SK-N-SH (cell line): ENCODE measurements around the gene LIN9. TPM values are rescaled to one million over a fixed set of nuclear protein-coding genes. Genes with fewer than 3 reads are reported as not detected.

ENCODE experiments used
- CTCF ChIA-PET: fragments of 300-600, 350-600 bp; formaldehyde crosslinking; extraction: SDS; loops from one replicate; lab custom pipeline; 2021; lab: Yijun Ruan, JAX
- POLR2A ChIA-PET: fragments of 350-600 bp; sonication (Branson Sonifier 250); formaldehyde crosslinking; extraction: SDS; loops from one replicate; lab custom pipeline; 2020; ENCODE audit warnings: antibody characterized with exemption, inconsistent platforms; lab: Yijun Ruan, JAX
- DNase-seq: peaks from one replicate; pipeline ENCODE4 v3.0.0; 2012
- H2AFZ ChIP-seq: fragments of 200-600 bp; sonication (generic); 2 replicates; pipeline ENCODE4 v1.8.1; 2016; ENCODE audit warnings: antibody characterized with exemption, mild to moderate bottlenecking, low read depth
- H3F3A ChIP-seq: fragments of 200-600 bp; sonication (generic); replicated peaks from 2 replicates; pipeline ENCODE3; 2016; ENCODE audit warnings: antibody characterized with exemption, mild to moderate bottlenecking; ENCODE audit not compliant: insufficient read depth
- H3K27ac ChIP-seq, 2 experiments: fragments of 200-500 bp in 1 of 2; fragments of 200-600 bp in 1 of 2; sonication (Bioruptor generic) in 1 of 2; sonication (generic), shearing (Covaris generic) in 1 of 2; 2 replicates each; pipeline versions ENCODE4 v1.5.1 to v1.6.1; 2014 to 2016; ENCODE audit warnings: low read depth in 2 of 2, inconsistent platforms in 1 of 2, low read length in 1 of 2, mild to moderate bottlenecking in 1 of 2, mixed read lengths in 1 of 2
- H3K27me3 ChIP-seq: fragments of 200-600 bp; sonication (generic), shearing (Covaris generic); 2 replicates; pipeline ENCODE4 v1.6.1; 2016; ENCODE audit warnings: mixed run types; ENCODE audit not compliant: insufficient read depth
- H3K36me3 ChIP-seq, 2 experiments: fragments of 200-500 bp in 1 of 2; fragments of 200-600 bp in 1 of 2; sonication (Bioruptor generic) in 1 of 2; sonication (generic) in 1 of 2; replicated peaks in 1 of 2; 2 replicates each; pipeline versions ENCODE3 to v1.5.1; 2014 to 2016; ENCODE audit warnings: low read length in 1 of 2, mild to moderate bottlenecking in 1 of 2; ENCODE audit not compliant: insufficient read depth in 2 of 2, control insufficient read depth in 1 of 2
- H3K4me1 ChIP-seq, 2 experiments: fragments of 200-500 bp in 1 of 2; fragments of 200-600 bp in 1 of 2; sonication (Bioruptor generic) in 1 of 2; sonication (generic), shearing (Covaris generic) in 1 of 2; 2 replicates each; pipeline versions ENCODE4 v1.5.1 to v1.6.1; 2014 to 2016; ENCODE audit warnings: low read depth in 1 of 2, low read length in 1 of 2, mixed run types in 1 of 2; ENCODE audit not compliant: insufficient read depth in 2 of 2, control insufficient read depth in 1 of 2
- H3K4me2 ChIP-seq: fragments of 200-600 bp; sonication (generic), shearing (Covaris generic); 2 replicates; pipeline ENCODE4 v1.6.1; 2017; ENCODE audit warnings: mixed run types
- H3K4me3 ChIP-seq, 2 experiments: fragments of 200-500 bp in 1 of 2; fragments of 200-600 bp in 1 of 2; sonication (Bioruptor generic) in 1 of 2; sonication (generic), shearing (Covaris generic) in 1 of 2; 2 replicates each; pipeline versions ENCODE4 v1.5.1 to v1.8.1; 2014 to 2016; ENCODE audit warnings: low read depth in 2 of 2, inconsistent platforms in 1 of 2, low read length in 1 of 2, mild to moderate bottlenecking in 1 of 2, mixed read lengths in 1 of 2, moderate library complexity in 1 of 2
- H3K79me2 ChIP-seq: fragments of 200-600 bp; sonication (generic); 2 replicates; pipeline ENCODE4 v1.8.1; 2017; ENCODE audit warnings: mild to moderate bottlenecking; ENCODE audit not compliant: insufficient read depth
- H3K9ac ChIP-seq: fragments of 200-600 bp; sonication (generic); 2 replicates; pipeline ENCODE4 v1.6.1; 2017; ENCODE audit warnings: mixed run types
- H3K9me2 ChIP-seq: fragments of 200-600 bp; sonication (generic); 2 replicates; pipeline ENCODE4 v1.6.1; 2017; ENCODE audit warnings: mixed run types
- H3K9me3 ChIP-seq: fragments of 200-600 bp; sonication (generic); 2 replicates; pipeline ENCODE4 v1.6.1; 2017; ENCODE audit warnings: mixed run types, mild to moderate bottlenecking, moderate library complexity
- H4K20me1 ChIP-seq: fragments of 200-600 bp; sonication (generic); 2 replicates; pipeline ENCODE4 v1.6.1; 2017; ENCODE audit warnings: mild to moderate bottlenecking, mixed run types; ENCODE audit not compliant: insufficient read depth
- EP300 ChIP-seq, 2 experiments: IDR thresholded peaks; 2 replicates each; pipeline versions ENCODE4 v1.4.0 to v1.6.1; 2012; ENCODE audit warnings: borderline replicate concordance in 1 of 2, low read depth in 1 of 2, low read length in 1 of 2
- FOSL2 ChIP-seq: IDR thresholded peaks from 2 replicates; pipeline ENCODE4 v1.4.0; 2012; ENCODE audit warnings: low read depth, mild to moderate bottlenecking, moderate library complexity, borderline replicate concordance
- FOXJ3 ChIP-seq: sonication (generic); formaldehyde crosslinking; IDR thresholded peaks from 2 replicates; pipeline ENCODE4 v1.5.1; 2020; ENCODE audit warnings: mild to moderate bottlenecking, missing genetic modification reagents
- FOXM1 ChIP-seq: IDR thresholded peaks from 2 replicates; pipeline ENCODE4 v1.4.0; 2012; ENCODE audit warnings: low read depth, mild to moderate bottlenecking
- GABPA ChIP-seq: IDR thresholded peaks from 2 replicates; pipeline ENCODE4 v1.4.0; 2012; ENCODE audit warnings: low read depth, mild to moderate bottlenecking
- GATA2 ChIP-seq: sonication (generic); formaldehyde crosslinking; IDR thresholded peaks from 2 replicates; pipeline ENCODE4 v1.5.0; 2020; ENCODE audit warnings: mild to moderate bottlenecking, missing genetic modification reagents
- MXI1 ChIP-seq: IDR thresholded peaks from 2 replicates; pipeline ENCODE4 v1.6.1; 2012; ENCODE audit warnings: mild to moderate bottlenecking, low read depth, low read length, improper control_type of control experiment
- NRF1 ChIP-seq: IDR thresholded peaks from 2 replicates; pipeline ENCODE4 v1.6.1; 2012; ENCODE audit warnings: low read depth, mild to moderate bottlenecking, low read length
- POLR2AphosphoS5 ChIP-seq: IDR thresholded peaks from 2 replicates; pipeline ENCODE4 v1.6.1; 2012; ENCODE audit warnings: low read depth, low read length
- SIN3A ChIP-seq: IDR thresholded peaks from 2 replicates; pipeline ENCODE4 v1.6.1; 2012; ENCODE audit warnings: low read depth, mild to moderate bottlenecking, low read length, moderate library complexity, borderline replicate concordance
- SMC3 ChIP-seq: IDR thresholded peaks from 2 replicates; pipeline ENCODE4 v1.6.1; 2012; ENCODE audit warnings: low read depth, low read length, improper control_type of control experiment
- TAF1 ChIP-seq: IDR thresholded peaks from 2 replicates; pipeline ENCODE4 v1.6.1; 2012; ENCODE audit warnings: low read depth, mild to moderate bottlenecking, low read length, moderate library complexity, borderline replicate concordance
- TCF12 ChIP-seq: IDR thresholded peaks from 2 replicates; pipeline ENCODE4 v1.4.0; 2012
- YY1 ChIP-seq: IDR thresholded peaks from 2 replicates; pipeline ENCODE4 v1.4.0; 2012; ENCODE audit warnings: low read depth, mild to moderate bottlenecking
- WGBS: methylation state at CpG from one replicate; pipeline ENCODE4 v1.1.6; 2017; ENCODE audit warnings: low lambda C conversion rate; 5-methylcytosine and 5-hydroxymethylcytosine counted together
- polyA plus RNA-seq, 3 experiments: library from polyadenylated mRNA; depleted of rRNA; stranded (reverse); fragments of >200 nt; gene quantifications; 2 replicates each; pipeline ENCODE4 v1.2.3, GENCODE V29; 2012
- TF ChIP-seq, protein P1 (sequence below): fragments of 150-350 bp; IDR thresholded peaks from 2 replicates; pipeline ENCODE4 v1.6.1; 2017; ENCODE audit warnings: antibody characterized with exemption, low read length, low read depth, borderline replicate concordance
- TF ChIP-seq, protein P2 (sequence below): fragments of 200-600 bp; sonication (generic); IDR thresholded peaks from 2 replicates; pipeline ENCODE4 v1.6.1; 2017; ENCODE audit warnings: antibody characterized with exemption, mild to moderate bottlenecking, moderate library complexity
- TF ChIP-seq, protein P3 (sequence below): IDR thresholded peaks from 2 replicates; pipeline ENCODE4 v1.4.0; 2012; ENCODE audit warnings: low read depth, borderline replicate concordance
- TF ChIP-seq, protein P4 (sequence below): fragments of 150-350 bp; IDR thresholded peaks from 2 replicates; pipeline ENCODE4 v1.6.1; 2016; ENCODE audit warnings: mild to moderate bottlenecking, low read depth, low read length
- TF ChIP-seq, protein P5 (sequence below): IDR thresholded peaks from 2 replicates; pipeline ENCODE4 v1.4.0; 2012; ENCODE audit warnings: low read depth
- TF ChIP-seq, protein P6 (sequence below): IDR thresholded peaks from 2 replicates; pipeline ENCODE4; 2012
- TF ChIP-seq, protein P7 (sequence below): IDR thresholded peaks from 2 replicates; pipeline ENCODE4 v1.4.0; 2012; ENCODE audit warnings: low read depth, borderline replicate concordance

The LIN9 gene, protein sequence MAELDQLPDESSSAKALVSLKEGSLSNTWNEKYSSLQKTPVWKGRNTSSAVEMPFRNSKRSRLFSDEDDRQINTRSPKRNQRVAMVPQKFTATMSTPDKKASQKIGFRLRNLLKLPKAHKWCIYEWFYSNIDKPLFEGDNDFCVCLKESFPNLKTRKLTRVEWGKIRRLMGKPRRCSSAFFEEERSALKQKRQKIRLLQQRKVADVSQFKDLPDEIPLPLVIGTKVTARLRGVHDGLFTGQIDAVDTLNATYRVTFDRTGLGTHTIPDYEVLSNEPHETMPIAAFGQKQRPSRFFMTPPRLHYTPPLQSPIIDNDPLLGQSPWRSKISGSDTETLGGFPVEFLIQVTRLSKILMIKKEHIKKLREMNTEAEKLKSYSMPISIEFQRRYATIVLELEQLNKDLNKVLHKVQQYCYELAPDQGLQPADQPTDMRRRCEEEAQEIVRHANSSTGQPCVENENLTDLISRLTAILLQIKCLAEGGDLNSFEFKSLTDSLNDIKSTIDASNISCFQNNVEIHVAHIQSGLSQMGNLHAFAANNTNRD
- polyA plus RNA-seq (2012; rRNA removed): 1.7 and 2.5 TPM in 2 replicates
- 2.6 and 2.9 TPM in 2 replicates for polyA plus RNA-seq (2012; cell fraction: cytosol; rRNA removed)
- 1.5 and 2.3 TPM in 2 replicates for polyA plus RNA-seq (2012; cell fraction: nucleus; rRNA removed)

DNA sequence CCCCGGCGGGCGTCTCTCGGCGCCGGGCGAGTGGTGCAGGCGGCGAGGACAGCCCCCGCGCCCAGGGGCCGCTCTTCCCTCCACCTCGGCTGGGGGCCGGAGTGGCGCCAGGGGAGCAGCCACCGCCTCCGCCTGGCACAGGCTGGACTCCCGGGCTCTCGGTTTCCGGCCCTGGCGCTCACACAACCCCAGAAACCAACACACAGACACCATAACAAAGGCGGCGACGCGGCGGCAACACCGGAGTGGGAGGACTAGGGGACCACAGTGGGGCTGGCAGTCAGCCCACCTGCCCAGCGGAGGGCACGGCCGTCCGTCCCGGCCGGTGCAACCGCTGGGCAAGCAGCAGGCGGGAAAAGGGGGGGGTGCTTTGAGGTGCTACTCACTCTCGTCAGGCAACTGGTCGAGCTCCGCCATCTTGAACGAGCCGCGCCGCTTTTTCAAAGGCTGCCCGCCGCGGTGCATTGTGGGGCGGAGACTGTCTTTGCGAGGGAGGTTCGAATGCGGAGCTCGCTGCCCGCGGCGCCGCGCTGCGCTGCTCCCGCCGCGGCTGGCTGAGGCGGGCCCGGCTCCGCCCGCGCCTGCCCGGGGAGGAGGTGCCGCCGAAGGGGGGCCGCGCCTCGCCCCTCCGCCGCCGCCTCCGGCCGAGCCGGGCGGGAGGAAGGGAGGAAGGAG, at the start of gene LIN9:
Gene LIN9 (minus strand): TSS at position 442 of the 675 bp plus-strand sequence. CDS start 25 bp downstream, at position 417.
- H3K4me3 ChIP-seq: peak within 1 kb of the TSS; percentile 93 to 95
- peaks cover 48% of the 10 kb centered on the region for H3K79me2 ChIP-seq
- H2AFZ ChIP-seq: peak within 1 kb of the TSS; percentile 99
- H4K20me1 ChIP-seq: no peaks in the 10 kb centered on the region
- H3K9me2 ChIP-seq: no peaks in the 10 kb centered on the region
- peaks cover 0 to 8% of the 10 kb centered on the region in 2 experiments; a peak in 3 of 4 replicates for H3K4me1 ChIP-seq
- peak within 1 kb of the TSS; percentile 64 to 83 for H3K27ac ChIP-seq
- no peaks in the 10 kb centered on the region for H3K36me3 ChIP-seq
- ChIA-PET POLR2A (interaction anchor here (0.6 to 2.0 kb wide), 7 partner anchors 9 to 247 kb away, joined by 3 to 7 read pairs (median 4); partner anchors contain the start of gene H3-3A), CTCF (interaction anchor here (0.8 to 4.0 kb wide), 9 partner anchors 10 to 184 kb away, joined by 3 to 22 read pairs (median 4); no protein-coding TSS in a partner anchor)
- peak; percentile 85 for TF ChIP-seq MXI1
- no peak for TF ChIP-seq SMC3
- TF ChIP-seq, protein P1, sequence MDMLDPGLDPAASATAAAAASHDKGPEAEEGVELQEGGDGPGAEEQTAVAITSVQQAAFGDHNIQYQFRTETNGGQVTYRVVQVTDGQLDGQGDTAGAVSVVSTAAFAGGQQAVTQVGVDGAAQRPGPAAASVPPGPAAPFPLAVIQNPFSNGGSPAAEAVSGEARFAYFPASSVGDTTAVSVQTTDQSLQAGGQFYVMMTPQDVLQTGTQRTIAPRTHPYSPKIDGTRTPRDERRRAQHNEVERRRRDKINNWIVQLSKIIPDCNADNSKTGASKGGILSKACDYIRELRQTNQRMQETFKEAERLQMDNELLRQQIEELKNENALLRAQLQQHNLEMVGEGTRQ: no peak
- TF ChIP-seq, protein P2, sequence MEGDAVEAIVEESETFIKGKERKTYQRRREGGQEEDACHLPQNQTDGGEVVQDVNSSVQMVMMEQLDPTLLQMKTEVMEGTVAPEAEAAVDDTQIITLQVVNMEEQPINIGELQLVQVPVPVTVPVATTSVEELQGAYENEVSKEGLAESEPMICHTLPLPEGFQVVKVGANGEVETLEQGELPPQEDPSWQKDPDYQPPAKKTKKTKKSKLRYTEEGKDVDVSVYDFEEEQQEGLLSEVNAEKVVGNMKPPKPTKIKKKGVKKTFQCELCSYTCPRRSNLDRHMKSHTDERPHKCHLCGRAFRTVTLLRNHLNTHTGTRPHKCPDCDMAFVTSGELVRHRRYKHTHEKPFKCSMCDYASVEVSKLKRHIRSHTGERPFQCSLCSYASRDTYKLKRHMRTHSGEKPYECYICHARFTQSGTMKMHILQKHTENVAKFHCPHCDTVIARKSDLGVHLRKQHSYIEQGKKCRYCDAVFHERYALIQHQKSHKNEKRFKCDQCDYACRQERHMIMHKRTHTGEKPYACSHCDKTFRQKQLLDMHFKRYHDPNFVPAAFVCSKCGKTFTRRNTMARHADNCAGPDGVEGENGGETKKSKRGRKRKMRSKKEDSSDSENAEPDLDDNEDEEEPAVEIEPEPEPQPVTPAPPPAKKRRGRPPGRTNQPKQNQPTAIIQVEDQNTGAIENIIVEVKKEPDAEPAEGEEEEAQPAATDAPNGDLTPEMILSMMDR: peak; percentile 12; the same call in 1 of the 2 replicates
- no peak for TF ChIP-seq TCF12
- TF ChIP-seq EP300 (IDR thresholded peaks at IDR 0.05; ENCODE audit: borderline replicate concordance in 1 of 2, low read depth in 1 of 2, low read length in 1 of 2): no peak
- TF ChIP-seq, protein P3, sequence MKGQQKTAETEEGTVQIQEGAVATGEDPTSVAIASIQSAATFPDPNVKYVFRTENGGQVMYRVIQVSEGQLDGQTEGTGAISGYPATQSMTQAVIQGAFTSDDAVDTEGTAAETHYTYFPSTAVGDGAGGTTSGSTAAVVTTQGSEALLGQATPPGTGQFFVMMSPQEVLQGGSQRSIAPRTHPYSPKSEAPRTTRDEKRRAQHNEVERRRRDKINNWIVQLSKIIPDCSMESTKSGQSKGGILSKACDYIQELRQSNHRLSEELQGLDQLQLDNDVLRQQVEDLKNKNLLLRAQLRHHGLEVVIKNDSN: no peak
- 0 out of 2 replicates have a peak, but pooled peaks have one; percentile 20 for TF ChIP-seq FOSL2
- 0 out of 2 replicates have a peak, but pooled peaks have one; percentile 25 for TF ChIP-seq FOXM1
- peak; percentile 45; the same call in 1 of the 2 replicates for TF ChIP-seq FOXJ3 (CRISPR knock-in tag)
- TF ChIP-seq POLR2AphosphoS5: peak; percentile 51
- TF ChIP-seq, protein P4, sequence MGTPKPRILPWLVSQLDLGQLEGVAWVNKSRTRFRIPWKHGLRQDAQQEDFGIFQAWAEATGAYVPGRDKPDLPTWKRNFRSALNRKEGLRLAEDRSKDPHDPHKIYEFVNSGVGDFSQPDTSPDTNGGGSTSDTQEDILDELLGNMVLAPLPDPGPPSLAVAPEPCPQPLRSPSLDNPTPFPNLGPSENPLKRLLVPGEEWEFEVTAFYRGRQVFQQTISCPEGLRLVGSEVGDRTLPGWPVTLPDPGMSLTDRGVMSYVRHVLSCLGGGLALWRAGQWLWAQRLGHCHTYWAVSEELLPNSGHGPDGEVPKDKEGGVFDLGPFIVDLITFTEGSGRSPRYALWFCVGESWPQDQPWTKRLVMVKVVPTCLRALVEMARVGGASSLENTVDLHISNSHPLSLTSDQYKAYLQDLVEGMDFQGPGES: no peak
- peak; percentile 94 for TF ChIP-seq YY1
- TF ChIP-seq, protein P5, sequence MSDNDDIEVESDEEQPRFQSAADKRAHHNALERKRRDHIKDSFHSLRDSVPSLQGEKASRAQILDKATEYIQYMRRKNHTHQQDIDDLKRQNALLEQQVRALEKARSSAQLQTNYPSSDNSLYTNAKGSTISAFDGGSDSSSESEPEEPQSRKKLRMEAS: peak; percentile 94
- TF ChIP-seq, protein P6, sequence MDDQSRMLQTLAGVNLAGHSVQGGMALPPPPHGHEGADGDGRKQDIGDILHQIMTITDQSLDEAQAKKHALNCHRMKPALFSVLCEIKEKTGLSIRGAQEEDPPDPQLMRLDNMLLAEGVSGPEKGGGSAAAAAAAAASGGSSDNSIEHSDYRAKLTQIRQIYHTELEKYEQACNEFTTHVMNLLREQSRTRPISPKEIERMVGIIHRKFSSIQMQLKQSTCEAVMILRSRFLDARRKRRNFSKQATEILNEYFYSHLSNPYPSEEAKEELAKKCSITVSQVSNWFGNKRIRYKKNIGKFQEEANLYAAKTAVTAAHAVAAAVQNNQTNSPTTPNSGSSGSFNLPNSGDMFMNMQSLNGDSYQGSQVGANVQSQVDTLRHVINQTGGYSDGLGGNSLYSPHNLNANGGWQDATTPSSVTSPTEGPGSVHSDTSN: no peak
- peak; percentile 85 for TF ChIP-seq TAF1
- TF ChIP-seq GATA2 (CRISPR knock-in tag): no peak
- peak; percentile 93; the same call in 1 of the 2 replicates for TF ChIP-seq SIN3A
- TF ChIP-seq NRF1: peak; percentile 53
- TF ChIP-seq, protein P7, sequence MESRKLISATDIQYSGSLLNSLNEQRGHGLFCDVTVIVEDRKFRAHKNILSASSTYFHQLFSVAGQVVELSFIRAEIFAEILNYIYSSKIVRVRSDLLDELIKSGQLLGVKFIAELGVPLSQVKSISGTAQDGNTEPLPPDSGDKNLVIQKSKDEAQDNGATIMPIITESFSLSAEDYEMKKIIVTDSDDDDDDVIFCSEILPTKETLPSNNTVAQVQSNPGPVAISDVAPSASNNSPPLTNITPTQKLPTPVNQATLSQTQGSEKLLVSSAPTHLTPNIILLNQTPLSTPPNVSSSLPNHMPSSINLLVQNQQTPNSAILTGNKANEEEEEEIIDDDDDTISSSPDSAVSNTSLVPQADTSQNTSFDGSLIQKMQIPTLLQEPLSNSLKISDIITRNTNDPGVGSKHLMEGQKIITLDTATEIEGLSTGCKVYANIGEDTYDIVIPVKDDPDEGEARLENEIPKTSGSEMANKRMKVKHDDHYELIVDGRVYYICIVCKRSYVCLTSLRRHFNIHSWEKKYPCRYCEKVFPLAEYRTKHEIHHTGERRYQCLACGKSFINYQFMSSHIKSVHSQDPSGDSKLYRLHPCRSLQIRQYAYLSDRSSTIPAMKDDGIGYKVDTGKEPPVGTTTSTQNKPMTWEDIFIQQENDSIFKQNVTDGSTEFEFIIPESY: no peak
- TF ChIP-seq GABPA: no peak
- peak within 1 kb of the TSS; percentile 99 for H3K4me2 ChIP-seq
- WGBS: 5% methylated on average over 8 of the region's 77 CpGs
- no peaks in the 10 kb centered on the region for H3K9me3 ChIP-seq
- peak; percentile 95 for DNase-seq
- peak within 1 kb of the TSS; percentile 96 for H3K9ac ChIP-seq
- H3K27me3 ChIP-seq: no peaks in the 10 kb centered on the region
- H3F3A ChIP-seq: peaks cover 3% of the 10 kb centered on the region
